WTC11 (cell line): ENCODE measurements around the gene PRKCZ. TPM values are rescaled to one million over a fixed set of nuclear protein-coding genes. Genes with fewer than 3 reads are reported as not detected.

Source experiments
- ATAC-seq: fragments of 200-7000 bp; cut with Tn5 transposase; 2 replicates; pipeline ENCODE4 v1.10.0; 2021; ENCODE audit warnings: mild to moderate bottlenecking, moderate library complexity
- CTCF ChIA-PET: fragments of 300-600 bp; sonication (Branson Sonifier 250); formaldehyde crosslinking; loops from one replicate; lab custom pipeline; 2021; ENCODE audit warnings: antibody characterized with exemption; lab: Charles Lee
- POLR2A ChIA-PET: fragments of 350-600 bp; sonication (Branson Sonifier 250); formaldehyde crosslinking; loops from one replicate; lab custom pipeline; 2021; ENCODE audit warnings: antibody characterized with exemption; lab: Charles Lee
- DNase-seq: peaks from one replicate; pipeline ENCODE4 v3.0.0; 2021; ENCODE audit warnings: low spot score
- H3K27ac Mint-ChIP-seq: 2 replicates; pipeline ENCODE4 v1.8.0; 2021; ENCODE audit warnings: mixed read lengths
- H3K27me3 Mint-ChIP-seq: 2 replicates; pipeline ENCODE4 v1.8.0; 2021; ENCODE audit warnings: low read depth, mild to moderate bottlenecking, moderate library complexity, mixed read lengths
- H3K36me3 Mint-ChIP-seq: 2 replicates; pipeline ENCODE4 v1.8.0; 2021; ENCODE audit warnings: mixed read lengths
- H3K4me1 Mint-ChIP-seq: 2 replicates; pipeline ENCODE4 v1.8.0; 2022; ENCODE audit warnings: mixed read lengths
- H3K4me3 Mint-ChIP-seq: 2 replicates; pipeline ENCODE4 v1.8.0; 2021; ENCODE audit warnings: mild to moderate bottlenecking, moderate library complexity, mixed read lengths
- H3K9me3 Mint-ChIP-seq: 2 replicates; pipeline ENCODE4 v1.8.0; 2021; ENCODE audit warnings: mixed read lengths
- EMX1 ChIP-seq: fragments of 250-450 bp; sonication (Bioruptor Pico); IDR thresholded peaks from 2 replicates; pipeline ENCODE4 v1.8.0; 2021; ENCODE audit warnings: mild to moderate bottlenecking
- IRF2 ChIP-seq: sonication (generic); formaldehyde crosslinking; IDR thresholded peaks from 2 replicates; pipeline ENCODE4 v1.8.0; 2022; ENCODE audit warnings: low read depth, missing genetic modification reagents, borderline replicate concordance
- NFYB ChIP-seq: sonication (generic); formaldehyde crosslinking; conservative IDR thresholded peaks from 2 replicates; pipeline ENCODE4 v1.8.0; 2022; ENCODE audit warnings: low read depth, missing genetic modification reagents
- OVOL2 ChIP-seq: fragments of 250-450 bp; sonication (Bioruptor Pico); IDR thresholded peaks from 2 replicates; pipeline ENCODE4 v1.9.0; 2021; ENCODE audit warnings: mild to moderate bottlenecking, borderline replicate concordance
- PRDM15 ChIP-seq: sonication (generic); formaldehyde crosslinking; IDR thresholded peaks from 2 replicates; pipeline ENCODE4 v1.8.0; 2022; ENCODE audit warnings: missing genetic modification reagents
- TP53 ChIP-seq: sonication (generic); formaldehyde crosslinking; IDR thresholded peaks from 2 replicates; pipeline ENCODE4 v1.8.1; 2023; ENCODE audit warnings: mild to moderate bottlenecking, missing genetic modification reagents
- ZNF138 ChIP-seq: sonication (generic); formaldehyde crosslinking; conservative IDR thresholded peaks from 2 replicates; pipeline ENCODE4 v1.8.1; 2022; ENCODE audit warnings: mild to moderate bottlenecking, moderate library complexity, missing genetic modification reagents
- ZNF232 ChIP-seq: sonication (generic); formaldehyde crosslinking; IDR thresholded peaks from 2 replicates; pipeline ENCODE4 v1.8.0; 2022; ENCODE audit warnings: mild to moderate bottlenecking, missing genetic modification reagents
- ZNF423 ChIP-seq: fragments of 250-450 bp; sonication (Bioruptor Pico); IDR thresholded peaks from 2 replicates; pipeline ENCODE4 v2.1.2; 2022; ENCODE audit warnings: mild to moderate bottlenecking, moderate library complexity
- ZNF425 ChIP-seq: fragments of 250-450 bp; sonication (Bioruptor Pico); conservative IDR thresholded peaks from 2 replicates; pipeline ENCODE4 v1.9.0; 2021; ENCODE audit warnings: mild to moderate bottlenecking
- total RNA-seq: library from RNA; stranded (reverse); gene quantifications from 3 replicates; pipeline ENCODE4 v1.2.3, GENCODE V29; 2021
- TF ChIP-seq, protein P1 (sequence below): sonication (generic); formaldehyde crosslinking; IDR thresholded peaks from 2 replicates; pipeline ENCODE4 v1.8.0; 2023; ENCODE audit warnings: mild to moderate bottlenecking, missing genetic modification reagents
- TF ChIP-seq, protein P2 (sequence below): sonication (generic); formaldehyde crosslinking; IDR thresholded peaks from 2 replicates; pipeline ENCODE4 v1.8.1; 2022; ENCODE audit warnings: low read depth, mild to moderate bottlenecking, moderate library complexity, missing genetic modification reagents, borderline replicate concordance
- TF ChIP-seq, protein P3 (sequence below): sonication (generic); formaldehyde crosslinking; IDR thresholded peaks from 2 replicates; pipeline ENCODE4 v1.8.1; 2022; ENCODE audit warnings: mild to moderate bottlenecking, missing genetic modification reagents, moderate library complexity, borderline replicate concordance
- TF ChIP-seq, protein P4 (sequence below): fragments of 250-450 bp; sonication (Bioruptor Pico); IDR thresholded peaks from 2 replicates; pipeline ENCODE4 v1.9.0; 2021; ENCODE audit warnings: moderate library complexity, mild to moderate bottlenecking, inconsistent platforms, borderline replicate concordance

Gene PRKCZ
- total RNA-seq, 1 experiment from 2014 or later, result 52.5 TPM

GRCh38 chr1:2083666-2084065 lies 33.5 kb downstream of the PRKCZ start (continued):
- TF ChIP-seq, protein P1, sequence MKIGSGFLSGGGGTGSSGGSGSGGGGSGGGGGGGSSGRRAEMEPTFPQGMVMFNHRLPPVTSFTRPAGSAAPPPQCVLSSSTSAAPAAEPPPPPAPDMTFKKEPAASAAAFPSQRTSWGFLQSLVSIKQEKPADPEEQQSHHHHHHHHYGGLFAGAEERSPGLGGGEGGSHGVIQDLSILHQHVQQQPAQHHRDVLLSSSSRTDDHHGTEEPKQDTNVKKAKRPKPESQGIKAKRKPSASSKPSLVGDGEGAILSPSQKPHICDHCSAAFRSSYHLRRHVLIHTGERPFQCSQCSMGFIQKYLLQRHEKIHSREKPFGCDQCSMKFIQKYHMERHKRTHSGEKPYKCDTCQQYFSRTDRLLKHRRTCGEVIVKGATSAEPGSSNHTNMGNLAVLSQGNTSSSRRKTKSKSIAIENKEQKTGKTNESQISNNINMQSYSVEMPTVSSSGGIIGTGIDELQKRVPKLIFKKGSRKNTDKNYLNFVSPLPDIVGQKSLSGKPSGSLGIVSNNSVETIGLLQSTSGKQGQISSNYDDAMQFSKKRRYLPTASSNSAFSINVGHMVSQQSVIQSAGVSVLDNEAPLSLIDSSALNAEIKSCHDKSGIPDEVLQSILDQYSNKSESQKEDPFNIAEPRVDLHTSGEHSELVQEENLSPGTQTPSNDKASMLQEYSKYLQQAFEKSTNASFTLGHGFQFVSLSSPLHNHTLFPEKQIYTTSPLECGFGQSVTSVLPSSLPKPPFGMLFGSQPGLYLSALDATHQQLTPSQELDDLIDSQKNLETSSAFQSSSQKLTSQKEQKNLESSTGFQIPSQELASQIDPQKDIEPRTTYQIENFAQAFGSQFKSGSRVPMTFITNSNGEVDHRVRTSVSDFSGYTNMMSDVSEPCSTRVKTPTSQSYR (CRISPR knock-in tag), result no peak
- TF ChIP-seq, protein P2, sequence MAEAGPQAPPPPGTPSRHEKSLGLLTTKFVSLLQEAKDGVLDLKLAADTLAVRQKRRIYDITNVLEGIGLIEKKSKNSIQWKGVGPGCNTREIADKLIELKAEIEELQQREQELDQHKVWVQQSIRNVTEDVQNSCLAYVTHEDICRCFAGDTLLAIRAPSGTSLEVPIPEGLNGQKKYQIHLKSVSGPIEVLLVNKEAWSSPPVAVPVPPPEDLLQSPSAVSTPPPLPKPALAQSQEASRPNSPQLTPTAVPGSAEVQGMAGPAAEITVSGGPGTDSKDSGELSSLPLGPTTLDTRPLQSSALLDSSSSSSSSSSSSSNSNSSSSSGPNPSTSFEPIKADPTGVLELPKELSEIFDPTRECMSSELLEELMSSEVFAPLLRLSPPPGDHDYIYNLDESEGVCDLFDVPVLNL (CRISPR knock-in tag), result no peak
- no peak for TF ChIP-seq ZNF425 (CRISPR knock-in tag)
- TF ChIP-seq ZNF232, result no peak
- TF ChIP-seq ZNF138 (CRISPR knock-in tag), result no peak
- TF ChIP-seq, protein P3, sequence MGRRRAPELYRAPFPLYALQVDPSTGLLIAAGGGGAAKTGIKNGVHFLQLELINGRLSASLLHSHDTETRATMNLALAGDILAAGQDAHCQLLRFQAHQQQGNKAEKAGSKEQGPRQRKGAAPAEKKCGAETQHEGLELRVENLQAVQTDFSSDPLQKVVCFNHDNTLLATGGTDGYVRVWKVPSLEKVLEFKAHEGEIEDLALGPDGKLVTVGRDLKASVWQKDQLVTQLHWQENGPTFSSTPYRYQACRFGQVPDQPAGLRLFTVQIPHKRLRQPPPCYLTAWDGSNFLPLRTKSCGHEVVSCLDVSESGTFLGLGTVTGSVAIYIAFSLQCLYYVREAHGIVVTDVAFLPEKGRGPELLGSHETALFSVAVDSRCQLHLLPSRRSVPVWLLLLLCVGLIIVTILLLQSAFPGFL, result no peak
- TF ChIP-seq EMX1 (CRISPR knock-in tag), result no peak
- TF ChIP-seq IRF2 (CRISPR knock-in tag), result no peak
- TF ChIP-seq, protein P4, sequence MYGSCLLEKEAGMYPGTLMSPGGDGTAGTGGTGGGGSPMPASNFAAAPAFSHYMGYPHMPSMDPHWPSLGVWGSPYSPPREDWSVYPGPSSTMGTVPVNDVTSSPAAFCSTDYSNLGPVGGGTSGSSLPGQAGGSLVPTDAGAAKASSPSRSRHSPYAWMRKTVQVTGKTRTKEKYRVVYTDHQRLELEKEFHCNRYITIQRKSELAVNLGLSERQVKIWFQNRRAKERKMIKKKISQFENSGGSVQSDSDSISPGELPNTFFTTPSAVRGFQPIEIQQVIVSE (CRISPR knock-in tag), result no peak

GRCh38 chr1:2084306-2084705 lies 34.1 kb downstream of the PRKCZ start:
- no peak for ATAC-seq

More at GRCh38 chr1:2084306-2084705, 34.1 kb downstream of the PRKCZ start:
- CTCF ChIA-PET, result interaction anchor here (0.6 to 2.1 kb wide), 5 partner anchors 8 to 1536 kb away, joined by 3 to 6 read pairs (median 3); no protein-coding TSS in a partner anchor
- H3K27ac Mint-ChIP-seq, result no peak overlapping the region
- no peaks in the 10 kb centered on the region for H3K4me1 Mint-ChIP-seq
- no peak for DNase-seq
- POLR2A ChIA-PET, result no interaction called here
- no peaks in the 10 kb centered on the region for H3K27me3 Mint-ChIP-seq
- no peak overlapping the region for H3K4me3 Mint-ChIP-seq
- peaks cover 4% of the 10 kb centered on the region; the same call in 1 of the 2 replicates for H3K36me3 Mint-ChIP-seq
- TF ChIP-seq PRDM15 (CRISPR knock-in tag) (no peak), IRF2 (CRISPR knock-in tag) (no peak), NFYB (CRISPR knock-in tag) (no peak), TP53 (CRISPR knock-in tag) (no peak), ZNF423 (CRISPR knock-in tag) (no peak), OVOL2 (CRISPR knock-in tag) (no peak)
- H3K9me3 Mint-ChIP-seq, result no peaks in the 10 kb centered on the region
